ES-I3 (cell line): ENCODE data around the gene CELF2.

Experiments
- H3K36me3 ChIP-seq: 2 replicates; pipeline ENCODE4 v1.6.1; 2013; ENCODE audit warnings: mild to moderate bottlenecking, low read length, control low read depth, moderate library complexity; ENCODE audit not compliant: insufficient read depth
- H3K4me1 ChIP-seq: 2 replicates; pipeline ENCODE4 v1.6.1; 2013; ENCODE audit warnings: mild to moderate bottlenecking, control low read depth, low read length; ENCODE audit not compliant: insufficient read depth
- H3K9ac ChIP-seq: 2 replicates; pipeline ENCODE4 v1.6.1; 2013; ENCODE audit warnings: low read depth, mild to moderate bottlenecking, low read length, moderate library complexity
- H3K9me3 ChIP-seq: 2 replicates; pipeline ENCODE4 v1.6.1; 2013; ENCODE audit warnings: mild to moderate bottlenecking, low read length, moderate library complexity; ENCODE audit not compliant: control insufficient read depth, insufficient read depth

The CELF2 gene

GRCh38 chr10:11379771-11380170, 362.1 kb downstream of the CELF2 start:
- Histone ChIP-seq H3K9me3 (no peaks in the 10 kb centered on the region; the same call in 1 of the 2 replicates), H3K4me1 (no peaks in the 10 kb centered on the region), H3K9ac (no peak overlapping the region), H3K36me3 (no peaks in the 10 kb centered on the region)

GRCh38 chr10:11381023-11381422, 363.4 kb downstream of the CELF2 start:
- Histone ChIP-seq H3K4me1 (no peaks in the 10 kb centered on the region), H3K9me3 (no peaks in the 10 kb centered on the region; the same call in 1 of the 2 replicates), H3K9ac (no peak overlapping the region), H3K36me3 (no peaks in the 10 kb centered on the region)

GRCh38 chr10:11381511-11381910, 363.8 kb downstream of the CELF2 start:
- H3K9ac ChIP-seq, result no peak overlapping the region
- no peaks in the 10 kb centered on the region; the same call in 1 of the 2 replicates for H3K9me3 ChIP-seq
- no peaks in the 10 kb centered on the region for H3K36me3 ChIP-seq
- no peaks in the 10 kb centered on the region for H3K4me1 ChIP-seq

GRCh38 chr10:11382187-11382586, 364.5 kb downstream of the CELF2 start:
- Histone ChIP-seq H3K4me1 (no peaks in the 10 kb centered on the region), H3K9me3 (no peaks in the 10 kb centered on the region; the same call in 1 of the 2 replicates), H3K9ac (no peak overlapping the region), H3K36me3 (no peaks in the 10 kb centered on the region)

GRCh38 chr10:11386044-11386443, 368.4 kb downstream of the CELF2 start:
- no peaks in the 10 kb centered on the region for H3K36me3 ChIP-seq
- no peaks in the 10 kb centered on the region; the same call in 1 of the 2 replicates for H3K9me3 ChIP-seq
- no peaks in the 10 kb centered on the region for H3K4me1 ChIP-seq
- H3K9ac ChIP-seq, result no peak overlapping the region
